Bronchial epithelial cell (primary cell): ENCODE results near the gene VSTM4. TPM values are rescaled to one million over a fixed set of nuclear protein-coding genes. Genes with fewer than 3 reads are reported as not detected.
A peak's percentile ranks its signal among the peaks of the same experiment; 100 is the strongest.

Experiments used
- DNase-seq: peaks from one replicate; pipeline ENCODE4 v3.0.0-alpha.2; 2010; ENCODE audit warnings: low read depth
- FAIRE-seq: peaks from 2 replicates; lab custom pipeline; 2011; peaks lifted over from hg19 to GRCh38; lab: Jason Lieb, UNC
- H3K27me3 ChIP-seq: 2 replicates; pipeline ENCODE4 v1.5.1; 2011; ENCODE audit warnings: low read length; ENCODE audit not compliant: control insufficient read depth, insufficient read depth
- H3K36me3 ChIP-seq: 2 replicates; pipeline ENCODE4 v1.5.1; 2011; ENCODE audit warnings: low read length; ENCODE audit not compliant: control insufficient read depth, insufficient read depth
- H3K4me3 ChIP-seq: 2 replicates; pipeline ENCODE4 v1.5.1; 2011; ENCODE audit warnings: mild to moderate bottlenecking, low read depth, low read length, control low read depth
- total RNA-seq: library from RNA; depleted of rRNA; stranded (reverse); fragments of >200 nt; gene quantifications from 2 replicates; pipeline ENCODE4 v1.2.1, GENCODE V29; 2014
- TF ChIP-seq, protein P1 (sequence below): IDR thresholded peaks from 2 replicates; pipeline ENCODE4 v1.5.1; 2011; ENCODE audit warnings: mild to moderate bottlenecking, moderate library complexity, low read length, control low read depth, inconsistent platforms; ENCODE audit not compliant: insufficient read depth, severe bottlenecking

The VSTM4 gene
- total RNA-seq, 1 donor from 2014 or later = under 0.01 TPM

DNA sequence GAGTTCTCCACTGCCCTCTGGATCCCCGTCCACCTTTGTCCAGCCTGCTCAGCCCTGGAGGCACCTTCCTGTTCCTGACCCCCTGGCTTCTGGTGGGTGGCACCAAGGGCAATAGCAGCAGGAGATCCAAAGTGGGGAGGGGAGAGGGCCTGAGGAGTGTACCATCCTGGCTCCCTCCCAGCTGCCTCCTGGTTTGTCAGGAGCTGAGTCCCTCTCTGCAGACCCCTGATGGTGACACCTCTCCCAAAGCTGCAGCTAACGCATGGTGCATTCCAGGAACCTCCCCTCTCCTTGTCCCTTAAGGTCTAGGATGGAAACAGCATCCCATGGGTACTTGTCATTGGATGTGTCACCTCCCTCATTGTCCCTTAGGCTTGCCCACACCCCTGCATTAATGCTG is 39.6 kb downstream of the VSTM4 start:
- FAIRE-seq (no peak), DNase-seq (no peak)
- no peak overlapping the region for H3K4me3 ChIP-seq
- H3K27me3 ChIP-seq = no peaks in the 10 kb centered on the region
- H3K36me3 ChIP-seq = no peaks in the 10 kb centered on the region
- TF ChIP-seq, protein P1, sequence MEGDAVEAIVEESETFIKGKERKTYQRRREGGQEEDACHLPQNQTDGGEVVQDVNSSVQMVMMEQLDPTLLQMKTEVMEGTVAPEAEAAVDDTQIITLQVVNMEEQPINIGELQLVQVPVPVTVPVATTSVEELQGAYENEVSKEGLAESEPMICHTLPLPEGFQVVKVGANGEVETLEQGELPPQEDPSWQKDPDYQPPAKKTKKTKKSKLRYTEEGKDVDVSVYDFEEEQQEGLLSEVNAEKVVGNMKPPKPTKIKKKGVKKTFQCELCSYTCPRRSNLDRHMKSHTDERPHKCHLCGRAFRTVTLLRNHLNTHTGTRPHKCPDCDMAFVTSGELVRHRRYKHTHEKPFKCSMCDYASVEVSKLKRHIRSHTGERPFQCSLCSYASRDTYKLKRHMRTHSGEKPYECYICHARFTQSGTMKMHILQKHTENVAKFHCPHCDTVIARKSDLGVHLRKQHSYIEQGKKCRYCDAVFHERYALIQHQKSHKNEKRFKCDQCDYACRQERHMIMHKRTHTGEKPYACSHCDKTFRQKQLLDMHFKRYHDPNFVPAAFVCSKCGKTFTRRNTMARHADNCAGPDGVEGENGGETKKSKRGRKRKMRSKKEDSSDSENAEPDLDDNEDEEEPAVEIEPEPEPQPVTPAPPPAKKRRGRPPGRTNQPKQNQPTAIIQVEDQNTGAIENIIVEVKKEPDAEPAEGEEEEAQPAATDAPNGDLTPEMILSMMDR = no peak

DNA sequence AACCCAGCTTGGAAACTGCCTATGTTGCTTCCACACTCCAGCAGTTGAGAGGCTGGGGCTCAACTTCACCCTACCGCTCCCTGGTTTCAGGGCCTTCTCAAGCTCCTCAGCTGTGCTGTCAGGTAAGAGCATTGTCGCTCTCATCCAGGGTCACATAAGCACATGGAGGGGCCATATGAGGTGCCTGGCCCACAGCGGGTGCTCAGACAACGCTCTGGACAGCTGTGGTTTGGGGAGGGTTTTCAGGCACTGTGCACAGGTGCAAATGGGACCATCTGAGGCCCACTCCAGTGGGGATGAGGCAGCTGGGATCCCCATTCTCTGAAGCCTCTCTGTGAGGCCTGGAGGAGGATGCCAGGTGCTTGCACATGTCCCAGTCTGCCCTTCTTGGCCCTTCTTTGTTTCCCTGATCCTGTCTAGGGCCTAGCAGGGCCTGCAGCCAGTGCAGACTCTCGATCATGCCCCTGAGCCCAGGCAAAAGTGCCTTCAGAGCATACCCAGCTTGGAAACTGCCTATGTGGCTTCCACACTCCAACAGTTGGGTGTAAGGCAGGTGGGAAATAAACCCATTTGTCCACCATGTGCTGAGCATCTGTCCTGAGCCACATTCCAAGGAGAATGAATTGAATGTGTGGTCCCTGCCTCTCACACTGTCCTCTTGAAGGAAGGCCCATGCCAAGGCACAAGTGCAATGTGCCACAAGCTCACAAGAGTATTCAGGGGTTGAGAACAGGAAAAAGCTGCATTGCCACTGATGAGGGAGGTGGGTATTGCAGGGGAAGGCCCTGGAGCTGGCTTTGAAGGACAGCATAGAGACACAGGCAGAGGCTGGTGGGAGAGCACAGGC is 40.3 kb downstream of the VSTM4 start:
- Histone ChIP-seq H3K36me3 (no peaks in the 10 kb centered on the region), H3K4me3 (no peak overlapping the region), H3K27me3 (no peaks in the 10 kb centered on the region)
- DNase-seq (no peak), FAIRE-seq (no peak)
- TF ChIP-seq, protein P1 = no peak

DNA sequence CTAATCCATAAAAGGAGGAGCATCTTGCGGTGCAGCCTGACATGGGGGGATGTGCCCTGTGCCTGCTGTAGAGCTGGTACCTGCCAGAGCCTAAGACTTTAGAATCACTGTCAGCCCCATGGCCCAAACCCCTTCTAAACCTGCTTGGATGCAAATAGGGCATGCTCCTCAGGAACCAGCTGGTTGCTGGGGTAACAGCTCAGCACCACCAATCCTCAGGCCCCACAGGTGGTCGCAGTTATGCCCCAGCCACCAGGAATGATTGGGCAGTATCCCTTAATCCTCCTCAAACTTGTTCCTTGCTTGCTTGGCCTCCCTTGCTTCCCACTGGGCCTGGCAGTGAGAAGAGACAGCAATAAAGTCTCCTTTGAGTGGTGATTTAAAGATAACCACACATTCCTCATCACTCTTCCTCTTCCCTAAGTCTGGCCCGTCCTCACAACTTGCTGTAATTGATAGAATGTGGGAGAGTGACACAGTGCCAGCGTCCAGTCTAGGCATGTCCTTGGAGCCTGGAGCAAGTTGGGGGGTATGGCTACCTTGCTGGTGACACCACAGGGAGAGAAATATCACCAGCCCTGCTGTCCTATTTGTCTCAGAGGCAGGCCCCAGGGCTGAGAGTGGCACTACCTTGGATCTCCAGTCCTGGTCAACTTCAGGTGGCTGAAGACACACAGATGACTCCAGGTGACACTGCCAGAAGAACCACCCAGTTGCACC is 43.0 kb downstream of the VSTM4 start:
- FAIRE-seq = no peak

DNA sequence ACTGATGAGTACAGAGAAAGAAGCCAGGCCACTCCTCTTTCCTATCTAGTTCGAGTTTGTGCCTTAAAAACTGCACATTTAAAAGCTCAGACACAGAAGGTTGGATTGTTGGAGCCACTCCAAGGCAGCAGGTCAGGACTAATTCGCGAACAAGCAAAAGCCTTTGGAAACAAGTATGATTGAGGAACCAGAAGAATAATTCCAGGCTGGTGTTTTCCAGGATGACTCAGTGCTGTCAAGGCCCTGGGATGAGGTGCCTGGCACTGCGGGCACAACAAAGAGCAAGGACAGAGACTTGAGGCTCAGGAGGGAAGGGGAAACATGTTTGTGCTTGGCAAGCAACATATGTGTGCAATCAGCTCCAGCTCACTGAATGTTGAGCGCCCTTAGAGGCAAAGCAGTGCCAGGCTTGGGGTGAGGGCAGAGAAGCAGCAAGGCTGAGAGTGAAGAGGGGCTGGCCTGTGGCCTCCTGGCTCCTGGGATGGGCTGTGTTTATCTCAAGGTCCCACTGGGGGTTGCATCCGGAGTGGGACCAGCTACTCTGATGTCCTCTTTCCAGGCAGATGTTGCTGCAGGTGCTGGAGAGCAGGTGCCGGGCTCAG is 44.1 kb downstream of the VSTM4 start:
- no peak overlapping the region for H3K4me3 ChIP-seq
- FAIRE-seq (no peak), DNase-seq (peak; percentile 83)
- TF ChIP-seq, protein P1 = no peak
- no peaks in the 10 kb centered on the region for H3K36me3 ChIP-seq
- H3K27me3 ChIP-seq = no peaks in the 10 kb centered on the region

More for the DNA sequence above, 43.0 kb downstream of the VSTM4 start:
- Histone ChIP-seq H3K36me3 (no peaks in the 10 kb centered on the region), H3K4me3 (no peak overlapping the region), H3K27me3 (no peaks in the 10 kb centered on the region)
- TF ChIP-seq, protein P1 = no peak
- no peak for DNase-seq

DNA sequence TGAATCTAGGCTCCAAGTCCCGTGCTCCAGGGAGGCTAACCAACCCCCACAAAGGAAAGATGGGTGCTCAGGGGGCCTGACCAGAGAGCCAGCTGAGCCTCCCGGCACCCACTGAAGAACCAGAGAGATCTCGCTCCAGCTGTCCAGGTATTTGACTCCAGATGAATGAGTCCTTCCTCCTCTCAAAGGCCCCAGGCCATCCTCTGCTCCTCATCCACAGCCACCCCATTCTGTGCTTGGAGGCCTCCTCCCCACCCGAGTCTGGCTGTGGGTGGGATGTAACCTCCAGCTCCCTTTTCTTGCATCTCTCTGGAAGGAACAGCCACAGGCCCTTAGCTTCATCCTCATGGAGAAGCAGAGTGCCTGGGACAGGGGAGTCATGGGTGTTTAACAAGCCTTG is 44.6 kb downstream of the VSTM4 start:
- no peak overlapping the region for H3K4me3 ChIP-seq
- no peaks in the 10 kb centered on the region for H3K27me3 ChIP-seq
- FAIRE-seq = no peak
- no peaks in the 10 kb centered on the region for H3K36me3 ChIP-seq
- TF ChIP-seq, protein P1 = no peak
- no peak for DNase-seq
